ENCODE data around the gene REV3L.

Gene REV3L

DNA sequence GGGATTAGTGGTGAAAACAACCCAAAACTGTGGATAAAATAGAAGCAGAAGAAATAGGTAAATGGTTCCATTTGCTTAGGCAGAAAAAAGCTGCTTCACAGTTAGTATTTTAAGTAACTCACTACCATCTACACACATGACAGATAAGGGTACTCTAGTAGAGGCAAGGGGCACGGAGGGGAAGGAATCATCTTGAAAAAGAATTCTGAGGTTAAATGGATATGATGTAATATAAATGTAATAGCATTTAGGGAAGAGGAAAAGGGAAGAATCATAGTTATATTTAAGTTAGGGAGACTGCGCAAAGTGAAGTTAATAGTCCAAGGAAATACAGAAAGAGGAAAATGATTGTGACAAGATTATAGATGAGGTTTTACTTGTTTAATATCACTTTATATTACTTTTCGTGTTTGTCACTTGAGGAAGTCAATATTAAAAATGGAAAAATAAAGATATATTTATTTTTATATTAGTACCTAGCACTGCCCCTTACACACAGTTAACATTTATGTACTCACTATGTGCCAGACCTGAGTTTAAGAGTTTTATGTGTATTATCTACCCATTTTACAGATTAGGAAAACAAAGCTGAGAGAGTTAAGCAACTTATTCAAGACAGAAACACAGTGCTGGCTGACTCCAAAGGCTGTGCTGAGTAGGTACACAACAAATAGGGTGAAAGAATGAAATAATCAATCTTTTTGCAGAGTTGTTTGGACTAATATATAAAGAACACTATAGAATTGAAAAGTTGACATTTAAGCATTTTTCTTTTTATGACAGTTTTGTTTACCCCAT is 128.1 kb downstream of the REV3L start:
- no peak overlapping the region for H3K4me3 ChIP-seq (replicated peaks; ENCODE audit: low read depth, low read length)
- TF ChIP-seq, protein P1, sequence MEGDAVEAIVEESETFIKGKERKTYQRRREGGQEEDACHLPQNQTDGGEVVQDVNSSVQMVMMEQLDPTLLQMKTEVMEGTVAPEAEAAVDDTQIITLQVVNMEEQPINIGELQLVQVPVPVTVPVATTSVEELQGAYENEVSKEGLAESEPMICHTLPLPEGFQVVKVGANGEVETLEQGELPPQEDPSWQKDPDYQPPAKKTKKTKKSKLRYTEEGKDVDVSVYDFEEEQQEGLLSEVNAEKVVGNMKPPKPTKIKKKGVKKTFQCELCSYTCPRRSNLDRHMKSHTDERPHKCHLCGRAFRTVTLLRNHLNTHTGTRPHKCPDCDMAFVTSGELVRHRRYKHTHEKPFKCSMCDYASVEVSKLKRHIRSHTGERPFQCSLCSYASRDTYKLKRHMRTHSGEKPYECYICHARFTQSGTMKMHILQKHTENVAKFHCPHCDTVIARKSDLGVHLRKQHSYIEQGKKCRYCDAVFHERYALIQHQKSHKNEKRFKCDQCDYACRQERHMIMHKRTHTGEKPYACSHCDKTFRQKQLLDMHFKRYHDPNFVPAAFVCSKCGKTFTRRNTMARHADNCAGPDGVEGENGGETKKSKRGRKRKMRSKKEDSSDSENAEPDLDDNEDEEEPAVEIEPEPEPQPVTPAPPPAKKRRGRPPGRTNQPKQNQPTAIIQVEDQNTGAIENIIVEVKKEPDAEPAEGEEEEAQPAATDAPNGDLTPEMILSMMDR (IDR thresholded peaks at IDR 0.05; ENCODE audit: low read depth, low read length, missing control alignments): no peak
- DNase-seq (ENCODE audit: extremely low read depth, low read depth): no peak

DNA sequence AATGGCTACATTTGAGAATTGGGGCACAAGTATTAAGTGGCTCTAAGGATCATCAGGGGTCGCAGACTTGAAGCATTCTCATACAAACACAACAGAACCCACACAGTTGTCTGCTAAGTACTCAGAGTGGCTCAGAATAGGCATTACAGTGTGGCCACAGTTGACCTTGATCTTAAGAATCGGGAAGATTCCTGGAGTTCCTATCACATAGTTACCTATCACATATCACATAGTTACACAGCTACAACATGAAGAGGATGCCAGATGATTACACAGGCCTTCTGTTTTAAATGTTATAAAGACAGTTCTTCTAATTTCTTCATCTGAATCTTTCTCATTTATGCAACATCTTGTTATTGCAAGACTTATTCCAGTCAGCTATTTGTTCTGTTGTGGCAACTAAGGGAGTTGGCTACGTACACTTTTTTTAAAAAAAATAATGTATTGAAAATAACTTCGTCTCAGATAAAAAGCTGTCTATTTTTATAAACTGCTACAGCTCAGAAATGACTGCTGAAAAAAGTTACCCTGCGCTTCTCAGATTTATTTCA is 129.0 kb downstream of the REV3L start:
- H3K4me3 ChIP-seq (replicated peaks; ENCODE audit: low read depth, low read length): no peak overlapping the region
- DNase-seq (ENCODE audit: extremely low read depth, low read depth): no peak
- TF ChIP-seq, protein P1 (IDR thresholded peaks at IDR 0.05; ENCODE audit: low read depth, low read length, missing control alignments): no peak

- H3K4me3 ChIP-seq (replicated peaks; ENCODE audit: low read depth, low read length): no peak overlapping the region
- TF ChIP-seq, protein P1 (IDR thresholded peaks at IDR 0.05; ENCODE audit: low read depth, low read length, missing control alignments): no peak
- no peak for DNase-seq (ENCODE audit: extremely low read depth, low read depth)
Observed at GRCh38 chr6:111347589-111347988, 135.4 kb downstream of the REV3L start.

- H3K4me3 ChIP-seq (replicated peaks; ENCODE audit: low read depth, low read length): no peak overlapping the region
- TF ChIP-seq, protein P1 (IDR thresholded peaks at IDR 0.05; ENCODE audit: low read depth, low read length, missing control alignments): no peak
- DNase-seq (ENCODE audit: extremely low read depth, low read depth): no peak
Observed at GRCh38 chr6:111342913-111343312, 140.1 kb downstream of the REV3L start.

DNA sequence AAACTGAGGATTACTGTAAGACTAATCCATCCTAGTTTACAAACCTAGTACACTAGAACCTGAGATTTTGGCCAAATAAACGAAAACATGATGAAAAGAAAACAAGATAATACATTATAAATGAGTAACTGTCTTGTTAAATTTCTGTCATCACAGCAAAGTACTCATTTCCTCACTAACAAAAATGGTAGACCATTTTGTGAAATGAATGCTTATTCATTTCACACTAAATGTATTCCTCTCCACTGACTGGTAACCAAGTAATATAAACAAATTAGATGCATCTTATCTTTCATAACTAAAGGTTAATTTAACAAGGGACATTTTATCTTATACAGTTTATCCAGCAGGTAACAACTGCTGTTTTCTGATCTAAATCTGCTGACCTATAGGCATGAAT is 143.7 kb downstream of the REV3L start:
- no peak for DNase-seq (ENCODE audit: extremely low read depth, low read depth)
- no peak overlapping the region for H3K4me3 ChIP-seq (replicated peaks; ENCODE audit: low read depth, low read length)
- TF ChIP-seq, protein P1 (IDR thresholded peaks at IDR 0.05; ENCODE audit: low read depth, low read length, missing control alignments): no peak

DNA sequence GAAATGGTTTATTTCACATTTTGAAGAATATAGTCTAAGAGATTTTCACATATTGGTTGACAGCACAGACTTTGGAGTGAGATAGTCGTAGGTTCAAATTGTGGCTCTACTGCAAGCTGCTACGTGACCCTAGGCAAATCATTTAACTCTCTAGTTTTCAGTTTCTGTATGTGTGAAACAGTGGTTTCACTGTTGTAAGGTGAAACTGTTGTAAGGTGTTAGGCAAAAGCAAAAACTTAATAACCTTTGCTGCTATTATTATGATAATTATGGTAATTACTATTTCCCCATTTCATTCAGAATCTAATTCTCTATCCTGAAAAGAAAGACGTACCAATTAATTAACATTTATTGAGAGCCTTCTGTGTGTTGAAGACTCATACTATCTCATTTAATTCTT is 144.2 kb downstream of the REV3L start:
- DNase-seq (ENCODE audit: extremely low read depth, low read depth): no peak
- TF ChIP-seq, protein P1 (IDR thresholded peaks at IDR 0.05; ENCODE audit: low read depth, low read length, missing control alignments): no peak
- H3K4me3 ChIP-seq (replicated peaks; ENCODE audit: low read depth, low read length): no peak overlapping the region

Measured in HFF-Myc (cell line).